Inflammatory macrophage treated with lipopolysaccharide for 4 hours (primary cell): ENCODE data around the gene UBR3.

Experiments used
- DNase-seq: peaks from one replicate; pipeline ENCODE4 v3.0.0-alpha.2; 2020

UBR3 gene

GRCh38 chr2:170063456-170064235 is 236.4 kb downstream of the UBR3 start:
- no peak for DNase-seq

GRCh38 chr2:170070778-170071177 is 243.5 kb downstream of the UBR3 start:
- DNase-seq, result no peak

GRCh38 chr2:170073288-170073687 is 246.0 kb downstream of the UBR3 start:
- DNase-seq, result peak; percentile 22

- DNase-seq, result peak; percentile 32
Measured at GRCh38 chr2:170076189-170076588, 248.9 kb downstream of the UBR3 start.

- DNase-seq, result no peak
Measured at GRCh38 chr2:170077830-170078569, 250.7 kb downstream of the UBR3 start.

GRCh38 chr2:170084820-170085491 is 257.7 kb downstream of the UBR3 start:
- DNase-seq, result no peak

GRCh38 chr2:170086117-170086688 is 258.9 kb downstream of the UBR3 start:
- no peak for DNase-seq

- DNase-seq, result no peak
Measured at GRCh38 chr2:170086751-170087412, 259.6 kb downstream of the UBR3 start.

GRCh38 chr2:170087413-170087793 is 260.1 kb downstream of the UBR3 start:
- no peak for DNase-seq

GRCh38 chr2:170088776-170089175 is 261.5 kb downstream of the UBR3 start:
- no peak for DNase-seq

- no peak for DNase-seq
Measured at GRCh38 chr2:170090229-170090628, 263.0 kb downstream of the UBR3 start.

GRCh38 chr2:170091436-170091835 is 264.2 kb downstream of the UBR3 start:
- DNase-seq, result no peak

- no peak for DNase-seq
Measured at GRCh38 chr2:170092436-170093060, 265.3 kb downstream of the UBR3 start.

- DNase-seq, result no peak
Measured at GRCh38 chr2:170095380-170095779, 268.1 kb downstream of the UBR3 start.

GRCh38 chr2:170098626-170099312 is 271.5 kb downstream of the UBR3 start:
- no peak for DNase-seq

- DNase-seq, result no peak
Measured at GRCh38 chr2:170101789-170102188, 274.5 kb downstream of the UBR3 start.

GRCh38 chr2:170106102-170106840 is 279.0 kb downstream of the UBR3 start:
- no peak for DNase-seq

- no peak for DNase-seq
Measured at GRCh38 chr2:170113168-170113894, 286.1 kb downstream of the UBR3 start.

GRCh38 chr2:170115501-170116229 is 288.4 kb downstream of the UBR3 start:
- no peak for DNase-seq

- no peak for DNase-seq
Measured at GRCh38 chr2:170118641-170119040, 291.4 kb downstream of the UBR3 start.
